HL-60 (cell line): ENCODE results near the gene BCDIN3D.

Source experiments
- DNase-seq, 2 experiments: peaks; one replicate each; pipeline ENCODE4 v3.0.0-alpha.2; 2010 to 2020; ENCODE audit warnings: low read depth in 1 of 2, low spot score in 1 of 2
- H3K27ac ChIP-seq: fragments of 250-450 bp; sonication (Bioruptor Pico); replicated peaks from 2 replicates; pipeline ENCODE4 v1.5.1; 2020; ENCODE audit warnings: mild to moderate bottlenecking, moderate library complexity
- H3K27me3 ChIP-seq: fragments of 250-450 bp; sonication (Bioruptor Pico); 2 replicates; pipeline ENCODE4 v1.5.1; 2021; ENCODE audit warnings: mild to moderate bottlenecking, moderate library complexity; ENCODE audit not compliant: insufficient read depth, poor library complexity, severe bottlenecking
- H3K4me3 ChIP-seq: replicated peaks from 2 replicates; pipeline ENCODE4 v1.5.1; 2011; ENCODE audit warnings: mild to moderate bottlenecking, control low read depth, low read length; ENCODE audit not compliant: insufficient read depth
- CTCF ChIP-seq: IDR thresholded peaks from one replicate; pipeline ENCODE4 v1.5.1; 2011; ENCODE audit warnings: low read length, control low read depth, inconsistent platforms; ENCODE audit not compliant: insufficient read depth
- GABPA ChIP-seq: IDR thresholded peaks from 2 replicates; pipeline ENCODE4 v1.6.1; 2012; ENCODE audit warnings: low read depth
- POLR2AphosphoS5 ChIP-seq: IDR thresholded peaks from 2 replicates; pipeline ENCODE4 v1.6.1; 2012; ENCODE audit warnings: low read depth
- REST ChIP-seq: IDR thresholded peaks from 2 replicates; pipeline ENCODE4 v1.6.1; 2012; ENCODE audit warnings: low read depth; ENCODE audit not compliant: insufficient replicate concordance
- SPI1 ChIP-seq: IDR thresholded peaks from 2 replicates; pipeline ENCODE4 v1.6.1; 2012; ENCODE audit warnings: low read depth, mild to moderate bottlenecking, borderline replicate concordance

BCDIN3D gene

GRCh38 chr12:49874142-49874897 is 31.4 kb upstream of the BCDIN3D start:
- Histone ChIP-seq H3K27me3 (no peaks in the 10 kb centered on the region), H3K27ac (no peak overlapping the region), H3K4me3 (no peak overlapping the region)
- no peak for DNase-seq
- TF ChIP-seq GABPA, result no peak
- no peak for TF ChIP-seq CTCF
- no peak for TF ChIP-seq REST
- TF ChIP-seq SPI1, result no peak
- TF ChIP-seq POLR2AphosphoS5, result no peak

DNA sequence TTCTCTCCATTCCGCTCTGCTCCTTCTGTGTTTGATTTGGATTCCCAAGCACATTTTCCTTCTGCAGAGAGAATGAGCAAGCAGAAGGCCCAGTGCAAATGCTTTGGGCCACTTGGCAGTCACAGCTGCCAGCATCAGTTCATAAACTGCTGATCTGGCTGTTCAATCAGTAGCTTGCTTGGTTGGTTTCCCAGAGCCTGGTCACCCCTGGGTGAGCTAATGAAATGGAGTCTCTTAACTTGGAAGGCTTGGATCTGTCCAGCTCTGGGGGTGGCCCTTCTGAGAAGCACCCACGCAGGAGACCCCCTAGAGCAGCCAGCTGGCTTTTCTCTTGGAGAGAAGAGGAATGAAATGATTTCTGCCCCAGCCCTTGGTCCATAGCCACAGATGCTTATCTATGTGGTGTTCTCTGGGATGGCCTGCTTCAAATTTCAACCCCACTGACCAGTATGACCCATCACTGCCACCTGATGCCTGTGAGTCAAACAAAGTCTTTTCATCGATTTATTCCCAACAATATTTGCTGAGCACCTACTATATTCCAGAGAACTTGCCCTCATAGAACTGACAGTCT is 30.5 kb upstream of the BCDIN3D start:
- TF ChIP-seq POLR2AphosphoS5 (no peak), SPI1 (no peak), GABPA (no peak), CTCF (no peak), REST (no peak)

DNA sequence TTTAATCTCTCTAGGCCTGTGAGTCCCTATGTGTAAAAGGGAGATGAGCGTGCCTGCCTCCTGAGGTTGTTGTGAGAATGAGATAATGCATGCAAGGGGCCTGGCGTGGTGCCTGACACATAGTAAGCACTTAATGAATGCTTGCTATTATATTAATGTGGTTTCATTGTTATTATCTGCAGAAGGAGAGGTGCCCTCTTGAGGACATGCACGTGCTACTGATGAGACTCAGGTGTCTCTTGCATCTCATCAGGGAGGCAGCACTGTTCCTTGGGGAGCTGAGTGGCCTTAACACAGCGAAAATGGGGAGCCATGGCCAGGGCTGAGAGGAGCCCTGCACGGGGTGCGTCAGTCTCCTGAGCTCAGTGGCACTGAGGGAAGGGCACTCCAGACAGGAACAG is 29.9 kb upstream of the BCDIN3D start:
- no peaks in the 10 kb centered on the region for H3K27me3 ChIP-seq
- TF ChIP-seq CTCF, result no peak
- TF ChIP-seq REST, result no peak
- no peak overlapping the region for H3K27ac ChIP-seq
- no peak for DNase-seq
- no peak overlapping the region for H3K4me3 ChIP-seq

More for the DNA sequence above, 30.5 kb upstream of the BCDIN3D start:
- Histone ChIP-seq H3K27me3 (no peaks in the 10 kb centered on the region), H3K4me3 (no peak overlapping the region), H3K27ac (no peak overlapping the region)
- no peak for DNase-seq
